CD4-positive, alpha-beta memory T cell (primary cell): ENCODE results near the gene RPRM. TPM values are rescaled to one million over a fixed set of nuclear protein-coding genes. Genes with fewer than 3 reads are reported as not detected.
A peak's percentile ranks its signal among the peaks of the same experiment; 100 is the strongest.
"Not testable (repeated sequence)": the region's sequence is repeated elsewhere in the genome, so short reads cannot be mapped to it uniquely, and the experiment has no call there.

Experiments used
- CTCF ChIA-PET: fragments of 350-600 bp; sonication (Branson Sonifier 250); formaldehyde crosslinking; loops from one replicate; lab custom pipeline; 2021; ENCODE audit warnings: inconsistent platforms; ENCODE audit not compliant: partially characterized antibody; lab: Charles Lee
- POLR2A ChIA-PET: fragments of 350-600 bp; sonication (Branson Sonifier 250); formaldehyde crosslinking; loops from one replicate; lab custom pipeline; 2021; ENCODE audit not compliant: partially characterized antibody; lab: Charles Lee
- DNase-seq, 5 donors: peaks; one replicate each; pipeline versions ENCODE4 v3.0.0 to v3.0.0-alpha.2; 2020 to 2022; ENCODE audit warnings: mixed read lengths in 1 of 5
- H3K27ac ChIP-seq: one replicate; pipeline ENCODE4 v1.7.0; 2013; ENCODE audit warnings: low read depth, low read length
- H3K27me3 ChIP-seq: 2 replicates; pipeline ENCODE4 v1.7.0; 2013; ENCODE audit warnings: mild to moderate bottlenecking, low read length, moderate library complexity; ENCODE audit not compliant: insufficient read depth
- H3K36me3 ChIP-seq: 2 replicates; pipeline ENCODE4 v1.7.0; 2013; ENCODE audit warnings: mild to moderate bottlenecking, low read length, moderate library complexity; ENCODE audit not compliant: insufficient read depth
- H3K4me1 ChIP-seq: 2 replicates; pipeline ENCODE4 v1.7.0; 2013; ENCODE audit warnings: mild to moderate bottlenecking, low read length, moderate library complexity; ENCODE audit not compliant: insufficient read depth
- H3K4me3 ChIP-seq, 2 donors: one replicate each; pipeline ENCODE4 v1.7.0; 2013; ENCODE audit warnings: low read length in 2 of 2, mild to moderate bottlenecking in 1 of 2
- H3K9me3 ChIP-seq, 2 donors: one replicate each; pipeline ENCODE4 v1.7.0; 2013; ENCODE audit warnings: low read length in 2 of 2, control low read depth in 1 of 2; ENCODE audit not compliant: control insufficient read depth in 1 of 2
- H3K27ac Mint-ChIP-seq, 7 donors: one replicate each; pipeline ENCODE4 v1.8.0; 2020 to 2021; ENCODE audit warnings: mixed read lengths in 7 of 7, mild to moderate bottlenecking in 6 of 7, inconsistent platforms in 3 of 7, moderate library complexity in 3 of 7
- H3K27me3 Mint-ChIP-seq, 2 donors: one replicate each; pipeline ENCODE4 v1.8.0; 2020 to 2021; ENCODE audit warnings: mixed read lengths in 2 of 2
- H3K36me3 Mint-ChIP-seq, 2 donors: one replicate each; pipeline ENCODE4 v1.8.0; 2020 to 2021; ENCODE audit warnings: mixed read lengths in 2 of 2, inconsistent platforms in 1 of 2, mild to moderate bottlenecking in 1 of 2
- H3K4me1 Mint-ChIP-seq, 4 donors: one replicate each; pipeline ENCODE4 v1.8.0; 2020 to 2021; ENCODE audit warnings: mixed read lengths in 4 of 4, mild to moderate bottlenecking in 1 of 4
- H3K4me3 Mint-ChIP-seq, 8 donors: one replicate each; pipeline ENCODE4 v1.8.0; 2020 to 2021; ENCODE audit warnings: mixed read lengths in 8 of 8, mild to moderate bottlenecking in 7 of 8, moderate library complexity in 6 of 8, inconsistent platforms in 3 of 8
- H3K9me3 Mint-ChIP-seq, 8 donors: one replicate each; pipeline ENCODE4 v1.8.0; 2020 to 2021; ENCODE audit warnings: mixed read lengths in 8 of 8, mild to moderate bottlenecking in 5 of 8, inconsistent platforms in 3 of 8, moderate library complexity in 1 of 8
- intact Hi-C: fragments of 100-400 bp; cut with micrococcal nuclease; formaldehyde crosslinking; loops from one replicate; pipeline ENCODE4 v1.15.1; 2023
- polyA plus RNA-seq, 2 donors: library from polyadenylated mRNA; unstranded; fragments of 300-500 nt; fragmentation: Illumina TruSeq; gene quantifications; one replicate each; pipeline ENCODE4 v1.2.3, GENCODE V29; 2021
- total RNA-seq, 2 experiments: library from RNA; stranded (reverse); gene quantifications; one replicate each; pipeline ENCODE4 v1.2.3, GENCODE V29; 2021

Gene RPRM
- total RNA-seq, result not detected
- polyA plus RNA-seq, result under 1 TPM in 1 of 2 donors, not detected in 1; 0.97 TPM

- POLR2A ChIA-PET, result no interaction called here
- CTCF ChIA-PET, result interaction anchor here (0.9 to 1.5 kb wide), 4 partner anchors 9 to 41 kb away, joined by 3 to 6 read pairs (median 4); no protein-coding TSS in a partner anchor
- Histone ChIP-seq H3K9me3 (no peaks in the 10 kb centered on the region), H3K36me3 (no peaks in the 10 kb centered on the region), H3K27me3 (peaks cover 24% of the 10 kb centered on the region), H3K27ac (no peak within 1 kb of the TSS), H3K4me1 (peaks cover 23% of the 10 kb centered on the region), H3K4me3 (peak within 1 kb of the TSS in 1 of 2 donors; percentile 42)
- DNase-seq, result peak; percentile 42 to 59 (median 53)
- Mint-ChIP-seq H3K4me1 (peaks cover 10 to 31% (median 17%) of the 10 kb centered on the region in 4 donors), H3K27me3 (peaks cover 38 to 44% of the 10 kb centered on the region in 2 donors), H3K9me3 (peaks cover 0 to 1% (median 0%) of the 10 kb centered on the region in 8 donors), H3K27ac (peak within 1 kb of the TSS in 1 of 7 donors; percentile 75), H3K36me3 (no peaks in the 10 kb centered on the region), H3K4me3 (peak within 1 kb of the TSS; percentile 65 to 88 (median 78))
- intact Hi-C loops, result loop anchor here (1.0 to 2.0 kb wide), 5 partner anchors 316 to 1442 kb away; no protein-coding TSS in a partner anchor
These were observed at the start of gene RPRM for GRCh38 chr2:153478289-153479261. RPRM (minus strand) TSS chr2:153478762; CDS start chr2:153478565, 197 bp downstream.

- H3K27ac Mint-ChIP-seq, result no peak overlapping the region
- no peak overlapping the region for H3K4me3 Mint-ChIP-seq
- intact Hi-C loops, result loop anchor here (2.0 kb wide), 1 partner anchor 1343 kb away; no protein-coding TSS in a partner anchor
- Histone ChIP-seq H3K27ac (no peak overlapping the region), H3K27me3 (no peaks in the 10 kb centered on the region), H3K36me3 (no peaks in the 10 kb centered on the region), H3K4me3 (no peak overlapping the region), H3K4me1 (no peaks in the 10 kb centered on the region), H3K9me3 (no peaks in the 10 kb centered on the region)
- CTCF ChIA-PET, result interaction anchor here (0.8 to 2.2 kb wide), 7 partner anchors 9 to 1481 kb away, joined by 3 to 6 read pairs (median 4); partner anchors contain the start of genes RPRM and STAM2
- DNase-seq, result peak in 4 of 5 donors; percentile 21 to 35 (median 23)
- H3K4me1 Mint-ChIP-seq, result no peaks in the 10 kb centered on the region
- POLR2A ChIA-PET, result no interaction called here
- peaks cover 0 to 2% (median 0%) of the 10 kb centered on the region in 8 donors for H3K9me3 Mint-ChIP-seq
- peaks cover 2 to 4% of the 10 kb centered on the region in 2 donors for H3K27me3 Mint-ChIP-seq
- no peaks in the 10 kb centered on the region for H3K36me3 Mint-ChIP-seq
These were observed 40.8 kb upstream of the RPRM start for GRCh38 chr2:153519257-153519875.

- ChIA-PET CTCF (no interaction called here), POLR2A (no interaction called here)
- Mint-ChIP-seq H3K27me3 (peaks cover 7 to 15% of the 10 kb centered on the region in 2 donors), H3K36me3 (no peaks in the 10 kb centered on the region), H3K4me3 (no peak overlapping the region), H3K4me1 (no peaks in the 10 kb centered on the region), H3K9me3 (peaks cover 0 to 9% (median 5%) of the 10 kb centered on the region in 8 donors), H3K27ac (peak overlapping the region in 1 of 7 donors; percentile 1)
- intact Hi-C loops, result no loop called here
- Histone ChIP-seq H3K4me1 (no peaks in the 10 kb centered on the region), H3K4me3 (no peak overlapping the region), H3K36me3 (no peaks in the 10 kb centered on the region), H3K9me3 (no peaks in the 10 kb centered on the region), H3K27me3 (no peaks in the 10 kb centered on the region), H3K27ac (no peak overlapping the region)
- no peak for DNase-seq
These were observed 33.8 kb upstream of the RPRM start for GRCh38 chr2:153512331-153512730.

GRCh38 chr2:153510996-153511395, 32.4 kb upstream of the RPRM start:
- no peaks in the 10 kb centered on the region for H3K36me3 ChIP-seq
- intact Hi-C loops, result no loop called here
- H3K27me3 ChIP-seq, result no peaks in the 10 kb centered on the region
- Mint-ChIP-seq H3K36me3 (no peaks in the 10 kb centered on the region), H3K27me3 (peaks cover 7 to 15% of the 10 kb centered on the region in 2 donors), H3K4me1 (no peaks in the 10 kb centered on the region), H3K4me3 (no peak overlapping the region), H3K27ac (peak overlapping the region in 1 of 7 donors; percentile 32), H3K9me3 (peaks cover 4 to 19% (median 9%) of the 10 kb centered on the region in 8 donors)
- CTCF ChIA-PET, result no interaction called here
- H3K4me3 ChIP-seq, result no peak overlapping the region
- H3K4me1 ChIP-seq, result no peaks in the 10 kb centered on the region
- POLR2A ChIA-PET, result no interaction called here
- H3K27ac ChIP-seq, result no peak overlapping the region
- H3K9me3 ChIP-seq, result no peaks in the 10 kb centered on the region
- no peak for DNase-seq

- no peaks in the 10 kb centered on the region for H3K36me3 Mint-ChIP-seq
- no peaks in the 10 kb centered on the region for H3K36me3 ChIP-seq
- H3K4me3 Mint-ChIP-seq, result no peak overlapping the region
- H3K9me3 ChIP-seq, result no peaks in the 10 kb centered on the region
- H3K27ac ChIP-seq, result no peak overlapping the region
- peaks cover 4 to 19% (median 8%) of the 10 kb centered on the region in 8 donors for H3K9me3 Mint-ChIP-seq
- no peaks in the 10 kb centered on the region for H3K27me3 ChIP-seq
- no peak for DNase-seq
- ChIA-PET CTCF (no interaction called here), POLR2A (no interaction called here)
- peaks cover 7 to 13% of the 10 kb centered on the region in 2 donors for H3K27me3 Mint-ChIP-seq
- intact Hi-C loops, result no loop called here
- H3K4me1 Mint-ChIP-seq, result no peaks in the 10 kb centered on the region
- H3K27ac Mint-ChIP-seq, result no peak overlapping the region
- H3K4me1 ChIP-seq, result no peaks in the 10 kb centered on the region
- H3K4me3 ChIP-seq, result no peak overlapping the region
These were observed 30.6 kb upstream of the RPRM start for GRCh38 chr2:153509133-153509532.

GRCh38 chr2:153506499-153506898, 27.9 kb upstream of the RPRM start:
- H3K36me3 ChIP-seq, H3K27me3 Mint-ChIP-seq, H3K4me1 ChIP-seq, DNase-seq, POLR2A ChIA-PET, H3K27me3 ChIP-seq, H3K27ac Mint-ChIP-seq, H3K4me3 ChIP-seq, H3K9me3 ChIP-seq, intact Hi-C loops, H3K4me1 Mint-ChIP-seq, H3K27ac ChIP-seq, H3K36me3 Mint-ChIP-seq, H3K4me3 Mint-ChIP-seq: not testable (repeated sequence)
- CTCF ChIA-PET, result interaction anchor here (1.9 kb wide), 1 partner anchor 27 kb away, joined by 4 read pairs; no protein-coding TSS in a partner anchor
- H3K9me3 Mint-ChIP-seq, result peaks cover 4 to 19% (median 9%) of the 10 kb centered on the region in 8 donors

GRCh38 chr2:153499439-153499838, 20.9 kb upstream of the RPRM start:
- Mint-ChIP-seq H3K27ac (no peak overlapping the region), H3K4me1 (no peaks in the 10 kb centered on the region), H3K27me3 (no peaks in the 10 kb centered on the region), H3K36me3 (no peaks in the 10 kb centered on the region), H3K4me3 (no peak overlapping the region), H3K9me3 (peaks cover 0 to 2% (median 0%) of the 10 kb centered on the region in 8 donors)
- Histone ChIP-seq H3K27ac (no peak overlapping the region), H3K4me3 (no peak overlapping the region), H3K9me3 (no peaks in the 10 kb centered on the region), H3K36me3 (no peaks in the 10 kb centered on the region), H3K4me1 (no peaks in the 10 kb centered on the region), H3K27me3 (no peaks in the 10 kb centered on the region)
- intact Hi-C loops, result no loop called here
- CTCF ChIA-PET, result no interaction called here
- POLR2A ChIA-PET, result no interaction called here
- no peak for DNase-seq
